HepG2 (cell line): ENCODE data around the gene CDC42SE1. TPM values are rescaled to one million over a fixed set of nuclear protein-coding genes. Genes with fewer than 3 reads are reported as not detected.

ENCODE experiments used
- FOSL2 ChIP-seq: sonication (generic); formaldehyde crosslinking; IDR thresholded peaks from 2 replicates; pipeline ENCODE4 v1.4.0; 2020; ENCODE audit warnings: missing genetic modification reagents
- FOXP1 ChIP-seq, 2 experiments: fragments of 450-650 bp in 1 of 2; IDR thresholded peaks; 2 replicates each; pipeline ENCODE4 v1.6.1; 2017 to 2018; ENCODE audit warnings: antibody characterized with exemption in 1 of 2
- MATR3 ChIP-seq: sonication (generic); formaldehyde crosslinking; IDR thresholded peaks from 2 replicates; pipeline ENCODE4 v1.4.0; 2020; ENCODE audit warnings: missing genetic modification reagents
- MED8 ChIP-seq: sonication (generic); formaldehyde crosslinking; IDR thresholded peaks from 2 replicates; pipeline ENCODE4 v1.8.1; 2023; ENCODE audit warnings: mild to moderate bottlenecking, missing genetic modification reagents; ENCODE audit not compliant: insufficient replicate concordance
- NR3C1 ChIP-seq: sonication (generic); formaldehyde crosslinking; IDR thresholded peaks from 2 replicates; pipeline ENCODE4 v1.4.0; 2020; ENCODE audit warnings: missing genetic modification reagents
- PHF5A ChIP-seq: IDR thresholded peaks from one replicate; pipeline ENCODE4 v1.6.1; 2018; ENCODE audit warnings: low read depth, missing genetic modification reagents; ENCODE audit not compliant: unreplicated experiment
- RFX3 ChIP-seq: IDR thresholded peaks from 2 replicates; pipeline ENCODE4 v1.6.1; 2016; ENCODE audit warnings: missing biosample characterization, missing genetic modification reagents
- RFX5 ChIP-seq: IDR thresholded peaks from 2 replicates; pipeline ENCODE4 v1.6.1; 2011; ENCODE audit warnings: low read depth, low read length, improper control_type of control experiment
- SKIL ChIP-seq: sonication (generic); formaldehyde crosslinking; IDR thresholded peaks from 2 replicates; pipeline ENCODE4 v1.8.0; 2022; ENCODE audit warnings: missing genetic modification reagents, mild to moderate bottlenecking, moderate library complexity, borderline replicate concordance
- ZFP36L1 ChIP-seq: sonication (generic); formaldehyde crosslinking; IDR thresholded peaks from 2 replicates; pipeline ENCODE4 v1.8.0; 2022; ENCODE audit warnings: mild to moderate bottlenecking, missing genetic modification reagents, moderate library complexity
- ZNF160 ChIP-seq: sonication (generic); formaldehyde crosslinking; IDR thresholded peaks from 2 replicates; pipeline ENCODE4 v1.8.0; 2022; ENCODE audit warnings: mild to moderate bottlenecking, inconsistent platforms, missing genetic modification reagents
- ZNF260 ChIP-seq: sonication (generic); formaldehyde crosslinking; IDR thresholded peaks from 2 replicates; pipeline ENCODE4 v1.4.0; 2020; ENCODE audit warnings: missing genetic modification reagents, low read depth, mild to moderate bottlenecking, borderline replicate concordance
- ZNF570 ChIP-seq: sonication (generic); formaldehyde crosslinking; IDR thresholded peaks from 2 replicates; pipeline ENCODE4 v1.4.0; 2020; ENCODE audit warnings: mild to moderate bottlenecking, missing genetic modification reagents, borderline replicate concordance
- ZNF646 ChIP-seq: sonication (generic); formaldehyde crosslinking; IDR thresholded peaks from 2 replicates; pipeline ENCODE4 v1.9.0; 2021; ENCODE audit warnings: mild to moderate bottlenecking, missing genetic modification reagents
- ZNF687 ChIP-seq: sonication (generic); formaldehyde crosslinking; IDR thresholded peaks from 2 replicates; pipeline ENCODE4 v1.5.1; 2020; ENCODE audit warnings: mild to moderate bottlenecking, missing genetic modification reagents, moderate library complexity
- ZNF737 ChIP-seq: sonication (generic); formaldehyde crosslinking; IDR thresholded peaks from 2 replicates; pipeline ENCODE4 v1.5.0; 2020; ENCODE audit warnings: missing genetic modification reagents, mild to moderate bottlenecking, borderline replicate concordance
- ZNF749 ChIP-seq: sonication (generic); formaldehyde crosslinking; IDR thresholded peaks from 2 replicates; pipeline ENCODE4 v1.8.0; 2022; ENCODE audit warnings: mild to moderate bottlenecking, missing genetic modification reagents, moderate library complexity, borderline replicate concordance
- ZNF850 ChIP-seq: sonication (generic); formaldehyde crosslinking; conservative IDR thresholded peaks from 2 replicates; pipeline ENCODE4 v1.9.0; 2021; ENCODE audit warnings: mild to moderate bottlenecking, missing genetic modification reagents
- polyA plus RNA-seq, 8 experiments: library from polyadenylated mRNA; depleted of rRNA in 3 of 8; stranded (reverse) in 7 of 8; unstranded in 1 of 8; fragments of >200 nt; fragmentation: Illumina TruSeq in 4 of 8; extraction: Trizol in 4 of 8; gene quantifications; 2 replicates each; pipeline versions ENCODE4 v1.2.1 to v1.2.3, GENCODE V29; 2011 to 2016; ENCODE audit warnings: low read depth in 4 of 8, missing spikeins in 1 of 8, mixed read lengths in 1 of 8; ENCODE audit not compliant: insufficient read depth in 1 of 8
- total RNA-seq, 5 experiments: library from RNA; depleted of rRNA; stranded (reverse); fragments of >200 nt; fragmentation: Illumina TruSeq; extraction: Trizol; gene quantifications; 2 replicates each; pipeline ENCODE4 v1.2.3, GENCODE V29; 2016; ENCODE audit warnings: low read depth in 1 of 5

The CDC42SE1 gene
- total and polyA plus RNA-seq, 2 of the 13 experiments (the other 11 are each of a cell fraction or from before 2014, with no cell fraction given) = 17.6 to 17.9 TPM

DNA sequence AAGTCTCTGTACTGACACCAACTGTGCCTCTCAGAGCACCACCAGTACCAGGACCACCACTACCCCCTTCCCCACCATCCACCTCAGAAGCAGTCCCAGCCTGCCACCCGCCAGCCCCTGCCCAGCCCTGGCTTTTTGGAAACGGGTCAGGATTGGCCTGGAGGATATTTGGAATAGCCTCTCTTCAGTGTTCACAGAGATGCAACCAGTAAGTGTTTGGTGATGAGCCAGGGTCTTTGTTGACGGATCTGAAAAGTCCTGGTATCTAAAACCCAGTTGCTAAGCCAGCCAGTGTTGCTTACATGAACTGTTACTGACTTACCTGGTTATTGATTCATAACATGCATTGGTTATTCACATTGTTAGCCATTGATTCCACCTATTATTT lies 10.8 kb downstream of the CDC42SE1 start (continued):
- TF ChIP-seq ZNF570 (no peak), FOSL2 (CRISPR knock-in tag) (0 out of 2 replicates have a peak, but pooled peaks have one; percentile 0), ZFP36L1 (CRISPR knock-in tag) (0 out of 2 replicates have a peak, but pooled peaks have one; percentile 10), ZNF160 (CRISPR knock-in tag) (no peak), MED8 (CRISPR knock-in tag) (no peak), MATR3 (CRISPR knock-in tag) (no peak), SKIL (CRISPR knock-in tag) (no peak), RFX5 (no peak), ZNF260 (no peak), NR3C1 (CRISPR knock-in tag) (no peak), ZNF687 (CRISPR knock-in tag) (0 out of 2 replicates have a peak, but pooled peaks have one; percentile 43), ZNF737 (CRISPR knock-in tag) (no peak), PHF5A (CRISPR knock-in tag) (peak; percentile 33), ZNF749 (CRISPR knock-in tag) (0 out of 2 replicates have a peak, but pooled peaks have one; percentile 16), RFX3 (CRISPR knock-in tag) (no peak), ZNF850 (CRISPR knock-in tag) (no peak), ZNF646 (no peak), FOXP1 (IDR thresholded peaks at IDR 0.05) (no peak), FOXP1 (CRISPR knock-in tag; IDR thresholded peaks at IDR 0.05) (no peak)
